Neutrophil (primary cell): ENCODE measurements around the gene CIBAR2.

Source experiments
- H3K27ac ChIP-seq: fragments of 200-600 bp; sonication (generic); 2 replicates; pipeline ENCODE4 v1.5.1; 2016; ENCODE audit warnings: mild to moderate bottlenecking, moderate library complexity
- H3K27me3 ChIP-seq: fragments of 200-600 bp; sonication (generic); 2 replicates; pipeline ENCODE4 v1.6.0; 2016; ENCODE audit warnings: mild to moderate bottlenecking
- H3K36me3 ChIP-seq: fragments of 200-600 bp; sonication (generic); 2 replicates; pipeline ENCODE4 v1.5.1; 2017
- H3K4me1 ChIP-seq, 2 experiments: fragments of 200-600 bp in 1 of 2; sonication (generic) in 1 of 2; 1 replicate in 1 of 2; 2 replicates in 1 of 2; pipeline versions ENCODE4 v1.5.1 to v1.6.1; 2013 to 2016; ENCODE audit warnings: low read depth in 1 of 2, low read length in 1 of 2, mild to moderate bottlenecking in 1 of 2, moderate library complexity in 1 of 2; ENCODE audit not compliant: control insufficient read depth in 1 of 2, insufficient read depth in 1 of 2
- H3K4me3 ChIP-seq, 2 experiments: fragments of 200-600 bp in 1 of 2; sonication (generic) in 1 of 2; 1 replicate in 1 of 2; 2 replicates in 1 of 2; pipeline ENCODE4 v1.5.1; 2013 to 2016; ENCODE audit warnings: low read depth in 1 of 2, low read length in 1 of 2, mild to moderate bottlenecking in 1 of 2, moderate library complexity in 1 of 2
- H3K9me3 ChIP-seq: fragments of 200-600 bp; sonication (generic); 2 replicates; pipeline ENCODE4 v1.5.1; 2016
- TF ChIP-seq, protein P1 (sequence below): fragments of 200-600 bp; sonication (generic); IDR thresholded peaks from 2 replicates; pipeline ENCODE4 v1.5.1; 2016; ENCODE audit warnings: antibody characterized with exemption

CIBAR2 gene

DNA sequence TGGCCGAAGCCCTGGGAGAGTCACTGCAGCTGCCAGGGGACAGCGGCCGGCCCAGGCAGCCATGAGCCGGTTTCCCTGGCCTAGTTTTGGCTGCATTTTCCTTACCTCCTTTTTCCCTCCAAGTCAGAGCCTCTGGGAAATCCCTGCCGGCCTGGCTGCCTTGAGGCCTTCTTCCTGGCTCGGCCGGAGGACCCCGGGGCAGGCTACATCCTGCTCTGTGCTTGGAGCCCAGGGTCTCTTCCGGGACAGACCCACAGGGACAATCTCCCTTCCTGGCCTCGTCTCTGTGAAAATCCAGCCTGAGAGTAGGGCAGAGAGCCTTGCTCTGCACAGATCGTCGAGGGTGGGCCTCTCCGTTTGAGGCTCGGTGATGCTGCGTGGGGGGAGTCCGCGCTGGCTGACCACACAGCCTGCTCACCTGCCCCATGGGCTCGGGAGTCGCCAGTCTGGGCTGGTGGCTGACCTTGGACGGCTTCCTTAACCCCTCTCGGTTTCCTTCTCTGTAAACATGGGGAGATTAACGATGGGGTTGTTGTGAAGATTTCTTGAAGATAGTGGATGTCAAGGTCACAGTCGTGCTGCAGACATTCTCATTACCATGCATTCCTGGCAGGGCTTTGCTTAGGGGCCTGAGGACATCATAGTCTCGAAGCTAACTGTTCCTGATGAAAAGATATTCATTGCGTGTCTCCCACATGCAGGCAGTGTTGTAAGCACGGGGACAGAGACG lies 34.8 kb upstream of the CIBAR2 start:
- no peaks in the 10 kb centered on the region for H3K4me1 ChIP-seq
- TF ChIP-seq, protein P1, sequence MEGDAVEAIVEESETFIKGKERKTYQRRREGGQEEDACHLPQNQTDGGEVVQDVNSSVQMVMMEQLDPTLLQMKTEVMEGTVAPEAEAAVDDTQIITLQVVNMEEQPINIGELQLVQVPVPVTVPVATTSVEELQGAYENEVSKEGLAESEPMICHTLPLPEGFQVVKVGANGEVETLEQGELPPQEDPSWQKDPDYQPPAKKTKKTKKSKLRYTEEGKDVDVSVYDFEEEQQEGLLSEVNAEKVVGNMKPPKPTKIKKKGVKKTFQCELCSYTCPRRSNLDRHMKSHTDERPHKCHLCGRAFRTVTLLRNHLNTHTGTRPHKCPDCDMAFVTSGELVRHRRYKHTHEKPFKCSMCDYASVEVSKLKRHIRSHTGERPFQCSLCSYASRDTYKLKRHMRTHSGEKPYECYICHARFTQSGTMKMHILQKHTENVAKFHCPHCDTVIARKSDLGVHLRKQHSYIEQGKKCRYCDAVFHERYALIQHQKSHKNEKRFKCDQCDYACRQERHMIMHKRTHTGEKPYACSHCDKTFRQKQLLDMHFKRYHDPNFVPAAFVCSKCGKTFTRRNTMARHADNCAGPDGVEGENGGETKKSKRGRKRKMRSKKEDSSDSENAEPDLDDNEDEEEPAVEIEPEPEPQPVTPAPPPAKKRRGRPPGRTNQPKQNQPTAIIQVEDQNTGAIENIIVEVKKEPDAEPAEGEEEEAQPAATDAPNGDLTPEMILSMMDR, result no peak

DNA sequence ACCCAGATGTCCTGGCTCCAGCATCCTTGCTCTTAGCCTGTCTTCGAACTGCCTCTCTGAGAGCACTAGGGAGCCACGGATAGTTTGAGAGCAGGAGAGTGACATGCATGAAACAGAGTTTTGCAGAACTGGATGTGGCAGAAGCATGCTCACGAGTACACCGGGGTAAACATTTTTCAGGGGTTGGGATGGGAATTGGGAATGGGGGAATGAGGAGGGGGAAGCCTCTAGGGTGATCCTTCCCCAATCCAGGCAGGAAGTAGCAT lies 34.2 kb upstream of the CIBAR2 start:
- Histone ChIP-seq H3K27me3 (peaks cover 28% of the 10 kb centered on the region), H3K27ac (no peak overlapping the region), H3K4me3 (no peak overlapping the region), H3K4me1 (no peaks in the 10 kb centered on the region), H3K9me3 (no peaks in the 10 kb centered on the region), H3K36me3 (no peaks in the 10 kb centered on the region)
- TF ChIP-seq, protein P1, result no peak

More for the DNA sequence above, 34.8 kb upstream of the CIBAR2 start:
- Histone ChIP-seq H3K9me3 (no peaks in the 10 kb centered on the region), H3K27me3 (peaks cover 23% of the 10 kb centered on the region), H3K4me3 (no peak overlapping the region), H3K36me3 (no peaks in the 10 kb centered on the region), H3K27ac (no peak overlapping the region)

- Histone ChIP-seq H3K4me3 (no peak overlapping the region), H3K9me3 (no peaks in the 10 kb centered on the region), H3K4me1 (no peaks in the 10 kb centered on the region), H3K27ac (no peak overlapping the region), H3K36me3 (no peaks in the 10 kb centered on the region), H3K27me3 (peaks cover 31% of the 10 kb centered on the region)
- TF ChIP-seq, protein P1, result no peak
Measured at GRCh38 chr16:85145734-85146531, 33.7 kb upstream of the CIBAR2 start.

DNA sequence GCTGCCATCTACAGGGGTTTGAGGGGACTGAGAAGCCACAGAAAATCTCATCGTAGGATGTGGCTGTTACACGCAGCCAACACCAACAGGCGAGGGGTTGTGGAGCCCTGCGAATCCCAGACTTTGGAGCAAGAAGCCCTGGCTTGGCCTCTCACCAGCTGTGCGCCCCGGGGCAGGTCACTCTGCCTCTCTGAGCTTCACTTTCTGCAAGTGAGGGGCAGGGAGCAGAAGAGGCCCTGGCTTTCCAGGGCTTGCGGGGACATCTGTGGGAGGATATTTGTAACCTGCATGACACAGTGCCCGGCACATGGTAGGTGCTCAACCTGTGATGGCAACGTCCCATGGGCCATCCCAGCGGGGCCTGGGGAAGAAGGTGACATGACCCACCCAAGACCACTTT lies 32.9 kb upstream of the CIBAR2 start:
- TF ChIP-seq, protein P1, result no peak
- Histone ChIP-seq H3K27me3 (peaks cover 35% of the 10 kb centered on the region), H3K27ac (no peak overlapping the region), H3K4me3 (no peak overlapping the region), H3K9me3 (no peaks in the 10 kb centered on the region), H3K4me1 (no peaks in the 10 kb centered on the region), H3K36me3 (no peaks in the 10 kb centered on the region)

- H3K27ac ChIP-seq, result no peak overlapping the region
- H3K36me3 ChIP-seq, result no peaks in the 10 kb centered on the region
- TF ChIP-seq, protein P1, result no peak
- H3K27me3 ChIP-seq, result peaks cover 44% of the 10 kb centered on the region
- H3K4me1 ChIP-seq, result no peaks in the 10 kb centered on the region
- no peaks in the 10 kb centered on the region for H3K9me3 ChIP-seq
- no peak overlapping the region for H3K4me3 ChIP-seq
Measured at GRCh38 chr16:85144026-85144915, 32.0 kb upstream of the CIBAR2 start.
